ENCODE measurements around the gene C4orf36. TPM values are rescaled to one million over a fixed set of nuclear protein-coding genes. Genes with fewer than 3 reads are reported as not detected.

The C4orf36 gene
- total and polyA plus RNA-seq, 2 of the 8 experiments (the other 6 are each of a cell fraction or from before 2014, with no cell fraction given), result 1.2 to 1.5 TPM

GRCh38 chr4:86840858-86841257 lies 51.4 kb downstream of the C4orf36 start (continued):
- TF ChIP-seq RXRA (IDR thresholded peaks at IDR 0.05; ENCODE audit: insufficient read depth, low read depth, low read length), result no peak

All from H1 (cell line).